Upper lobe of left lung (tissue), 6 donors: ENCODE measurements around the gene EXT2. TPM values are rescaled to one million over a fixed set of nuclear protein-coding genes. Genes with fewer than 3 reads are reported as not detected.

Source experiments
- ATAC-seq, 2 donors: fragments of 200-7000 bp; cut with Tn5 transposase; one replicate each; pipeline ENCODE4 v1.9.1; 2022; ENCODE audit warnings: mild to moderate bottlenecking in 2 of 2, moderate library complexity in 2 of 2; ENCODE audit not compliant: low FRiP score in 2 of 2
- DNase-seq, 2 donors: peaks; one replicate each; pipeline ENCODE4 v3.0.0-alpha.2; 2019 to 2020
- H3K27ac ChIP-seq, 4 donors: fragments of 200-600 bp; sonication (generic); one replicate each; pipeline ENCODE4 v1.5.1; 2016 to 2019
- H3K27me3 ChIP-seq, 4 donors: fragments of 200-600 bp; sonication (generic); one replicate each; pipeline ENCODE4 v1.5.1; 2017 to 2019
- H3K36me3 ChIP-seq, 4 donors: fragments of 200-600 bp; sonication (generic); one replicate each; pipeline ENCODE4 v1.5.1; 2016 to 2019
- H3K4me1 ChIP-seq, 4 donors: fragments of 200-600 bp; sonication (generic); one replicate each; pipeline ENCODE4 v1.5.1; 2018 to 2019
- H3K4me3 ChIP-seq, 4 donors: fragments of 200-600 bp; sonication (generic); one replicate each; pipeline ENCODE4 v1.5.1; 2017 to 2019; ENCODE audit warnings: mild to moderate bottlenecking in 2 of 4, moderate library complexity in 1 of 4
- H3K9me3 ChIP-seq, 4 donors: fragments of 200-600 bp; sonication (generic); one replicate each; pipeline ENCODE4 v1.5.1; 2018 to 2019
- EP300 ChIP-seq, 4 donors: sonication (generic); formaldehyde crosslinking; IDR thresholded peaks; one replicate each; pipeline ENCODE4 v1.5.1; 2017; ENCODE audit warnings: antibody characterized with exemption in 4 of 4, control low read depth in 2 of 4
- POLR2A ChIP-seq, 4 donors: fragments of 450-650 bp; IDR thresholded peaks; one replicate each; pipeline ENCODE4 v1.5.1; 2016 to 2017; ENCODE audit warnings: antibody characterized with exemption in 4 of 4, mild to moderate bottlenecking in 2 of 4
- POLR2AphosphoS5 ChIP-seq, 2 donors: sonication (generic); formaldehyde crosslinking; IDR thresholded peaks; one replicate each; pipeline ENCODE4 v1.5.1; 2017; ENCODE audit warnings: antibody characterized with exemption in 2 of 2
- WGBS, 2 donors: methylation state at CpG; one replicate each; pipeline ENCODE4 v1.1.5; 2017 to 2018; 5-methylcytosine and 5-hydroxymethylcytosine counted together
- total RNA-seq, 6 donors: library from RNA; depleted of rRNA in 4 of 6; stranded (reverse); fragments of >200 nt in 4 of 6; gene quantifications; one replicate each; pipeline versions ENCODE4 v1.1.0 to v1.2.1, GENCODE V29; 2016 to 2021
- TF ChIP-seq, protein P1 (sequence below), 6 experiments: fragments of 450-650 bp in 4 of 6; fragments of 200-600 bp in 2 of 6; sonication (generic) in 2 of 6; IDR thresholded peaks; one replicate each; pipeline ENCODE4 v1.5.1; 2016 to 2019; ENCODE audit warnings: antibody characterized with exemption in 6 of 6
- donor health status: DM: no; HTN: no; CAD: no; lungs with moderate emphysema.
- donor health status: DM: no; HTN: yes; CAD: no; lungs with severe emphysema.

The EXT2 gene
- total RNA-seq, 6 donors from 2014 or later, result 45.3 to 64.0 (median 57.4) TPM

DNA sequence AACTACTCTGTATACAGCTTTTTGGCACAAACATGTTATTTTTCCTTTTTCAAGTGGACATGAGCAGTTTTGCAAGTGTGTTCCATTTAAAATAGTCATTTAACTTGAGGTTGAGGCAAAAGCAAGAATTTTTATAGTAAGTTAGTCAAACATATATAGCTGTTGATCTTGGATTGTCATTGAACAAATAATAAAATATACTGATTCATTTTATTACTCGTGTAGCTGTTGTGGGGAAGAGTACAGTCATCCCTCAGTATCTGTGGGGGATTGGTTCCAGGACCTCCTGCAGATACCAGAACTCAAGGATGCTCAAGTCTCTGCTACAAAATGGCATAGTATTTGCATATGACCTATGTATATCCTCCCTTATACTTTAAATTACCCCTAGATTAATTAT, 45.3 kb downstream of the EXT2 start:
- H3K27me3 ChIP-seq, result no peaks in the 10 kb centered on the region
- no peak overlapping the region for H3K27ac ChIP-seq
- 0 to 33% methylated on average over 1 of the region's 1 CpG for WGBS, 2 donors
- peaks cover 0 to 20% (median 3%) of the 10 kb centered on the region in 4 donors for H3K36me3 ChIP-seq
- peaks cover 0 to 5% (median 2%) of the 10 kb centered on the region in 4 donors for H3K4me1 ChIP-seq
- H3K4me3 ChIP-seq, result no peak overlapping the region
- ATAC-seq (no peak), DNase-seq (no peak)
- H3K9me3 ChIP-seq, result no peaks in the 10 kb centered on the region
- TF ChIP-seq POLR2A (IDR thresholded peaks at IDR 0.05) (no peak), EP300 (IDR thresholded peaks at IDR 0.05) (no peak), POLR2AphosphoS5 (IDR thresholded peaks at IDR 0.05) (no peak)

DNA sequence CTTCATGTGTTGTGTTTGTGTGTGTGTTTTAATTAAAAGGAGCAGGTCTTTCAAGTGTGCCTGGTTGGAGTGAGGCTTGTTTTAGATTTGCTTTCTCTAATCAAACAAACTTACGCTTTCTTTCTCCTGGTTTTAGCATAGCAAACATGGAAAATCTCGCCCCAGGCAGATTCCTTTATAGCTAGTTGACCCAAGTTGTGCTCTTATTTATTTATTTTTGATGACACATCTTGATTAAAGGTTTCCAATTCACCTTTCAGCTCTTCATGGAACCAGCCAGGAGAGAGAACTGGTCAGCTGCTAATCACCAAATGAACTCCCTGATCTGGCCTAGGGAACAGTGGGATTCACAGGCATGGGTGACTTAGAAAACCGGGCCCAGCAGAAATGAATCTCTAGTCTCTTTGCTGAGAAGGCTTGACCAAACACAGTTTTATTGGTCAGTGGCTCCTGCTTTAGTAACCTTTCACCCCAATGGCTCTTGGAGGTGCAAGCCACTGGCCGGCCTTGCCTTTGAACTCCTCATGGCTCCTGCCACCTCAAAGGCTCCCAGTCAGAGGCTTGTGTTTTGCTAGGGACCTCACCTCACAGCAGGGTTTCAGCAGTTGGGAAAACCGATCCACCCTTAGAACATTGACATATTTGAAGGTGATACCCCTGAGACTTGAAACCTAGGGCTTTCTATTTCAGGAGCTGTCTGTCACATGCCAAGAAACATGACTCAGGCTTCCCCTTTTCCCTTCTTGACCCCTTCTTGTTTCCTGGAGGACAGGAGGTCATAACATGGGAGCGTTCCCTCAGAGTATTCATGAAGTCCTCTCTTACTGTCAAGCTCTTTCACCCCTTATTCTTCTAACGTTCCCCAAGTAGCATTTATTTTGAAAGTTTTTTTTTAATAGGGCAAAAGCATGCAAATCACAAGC, 48.8 kb downstream of the EXT2 start:
- DNase-seq (no peak), ATAC-seq (no peak)
- Histone ChIP-seq H3K4me1 (peaks cover 0 to 5% (median 2%) of the 10 kb centered on the region in 4 donors), H3K27me3 (no peaks in the 10 kb centered on the region), H3K27ac (no peak overlapping the region), H3K4me3 (no peak overlapping the region), H3K9me3 (no peaks in the 10 kb centered on the region), H3K36me3 (peaks cover 0 to 13% (median 6%) of the 10 kb centered on the region in 4 donors)
- no peak for TF ChIP-seq POLR2AphosphoS5 (IDR thresholded peaks at IDR 0.05)
- no peak for TF ChIP-seq EP300 (IDR thresholded peaks at IDR 0.05)
- TF ChIP-seq POLR2A (IDR thresholded peaks at IDR 0.05), result no peak
- TF ChIP-seq, protein P1, sequence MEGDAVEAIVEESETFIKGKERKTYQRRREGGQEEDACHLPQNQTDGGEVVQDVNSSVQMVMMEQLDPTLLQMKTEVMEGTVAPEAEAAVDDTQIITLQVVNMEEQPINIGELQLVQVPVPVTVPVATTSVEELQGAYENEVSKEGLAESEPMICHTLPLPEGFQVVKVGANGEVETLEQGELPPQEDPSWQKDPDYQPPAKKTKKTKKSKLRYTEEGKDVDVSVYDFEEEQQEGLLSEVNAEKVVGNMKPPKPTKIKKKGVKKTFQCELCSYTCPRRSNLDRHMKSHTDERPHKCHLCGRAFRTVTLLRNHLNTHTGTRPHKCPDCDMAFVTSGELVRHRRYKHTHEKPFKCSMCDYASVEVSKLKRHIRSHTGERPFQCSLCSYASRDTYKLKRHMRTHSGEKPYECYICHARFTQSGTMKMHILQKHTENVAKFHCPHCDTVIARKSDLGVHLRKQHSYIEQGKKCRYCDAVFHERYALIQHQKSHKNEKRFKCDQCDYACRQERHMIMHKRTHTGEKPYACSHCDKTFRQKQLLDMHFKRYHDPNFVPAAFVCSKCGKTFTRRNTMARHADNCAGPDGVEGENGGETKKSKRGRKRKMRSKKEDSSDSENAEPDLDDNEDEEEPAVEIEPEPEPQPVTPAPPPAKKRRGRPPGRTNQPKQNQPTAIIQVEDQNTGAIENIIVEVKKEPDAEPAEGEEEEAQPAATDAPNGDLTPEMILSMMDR (IDR thresholded peaks at IDR 0.05), result no peak
- WGBS, 2 donors, result 78 to 80% methylated on average over 7 of the region's 7 CpGs

DNA sequence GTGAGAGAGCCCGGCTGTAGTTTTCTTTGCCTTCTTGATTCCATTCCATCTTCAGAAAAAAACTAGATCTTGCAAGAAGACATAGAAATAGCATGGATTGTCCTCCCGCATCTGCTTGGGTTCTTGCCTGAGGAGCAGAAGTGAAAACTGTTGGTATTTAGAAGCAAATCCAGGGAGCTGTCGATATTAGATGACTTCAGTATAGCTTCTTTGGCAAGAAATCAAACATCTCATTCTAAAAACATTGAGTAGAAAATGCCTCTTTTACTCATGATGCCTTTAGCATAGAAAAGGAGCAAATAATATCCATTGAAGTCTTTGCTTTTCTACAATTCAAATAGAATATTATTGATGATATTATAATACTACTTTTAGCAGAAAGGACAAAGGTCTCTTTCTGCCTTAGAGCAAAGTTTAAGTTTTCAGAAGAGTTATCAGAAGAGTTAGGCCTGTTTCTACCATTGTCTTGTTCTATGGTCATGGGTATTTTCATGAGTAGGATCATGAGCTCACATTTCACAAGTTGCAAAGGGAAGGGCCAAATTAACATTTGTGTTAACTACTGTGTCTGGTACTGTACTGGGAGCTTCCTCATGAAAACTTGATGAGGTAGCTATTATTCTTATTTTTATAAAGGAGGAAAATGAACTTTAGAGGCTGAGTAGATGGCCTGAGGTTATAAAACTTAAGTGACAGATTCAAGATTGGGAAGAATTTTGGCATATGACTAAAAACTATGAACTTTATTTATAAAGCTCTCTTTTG, 49.7 kb downstream of the EXT2 start:
- Histone ChIP-seq H3K4me1 (peaks cover 0 to 5% (median 2%) of the 10 kb centered on the region in 4 donors), H3K27ac (no peak overlapping the region), H3K9me3 (no peaks in the 10 kb centered on the region), H3K27me3 (no peaks in the 10 kb centered on the region), H3K4me3 (no peak overlapping the region), H3K36me3 (peaks cover 0 to 15% (median 6%) of the 10 kb centered on the region in 4 donors)
- ATAC-seq, result no peak
- WGBS, 2 donors, result 83 to 86% methylated on average over 3 of the region's 3 CpGs
- DNase-seq, result no peak
- TF ChIP-seq, protein P1 (IDR thresholded peaks at IDR 0.05), result no peak
- TF ChIP-seq POLR2A (IDR thresholded peaks at IDR 0.05) (no peak), POLR2AphosphoS5 (IDR thresholded peaks at IDR 0.05) (no peak), EP300 (IDR thresholded peaks at IDR 0.05) (no peak)

DNA sequence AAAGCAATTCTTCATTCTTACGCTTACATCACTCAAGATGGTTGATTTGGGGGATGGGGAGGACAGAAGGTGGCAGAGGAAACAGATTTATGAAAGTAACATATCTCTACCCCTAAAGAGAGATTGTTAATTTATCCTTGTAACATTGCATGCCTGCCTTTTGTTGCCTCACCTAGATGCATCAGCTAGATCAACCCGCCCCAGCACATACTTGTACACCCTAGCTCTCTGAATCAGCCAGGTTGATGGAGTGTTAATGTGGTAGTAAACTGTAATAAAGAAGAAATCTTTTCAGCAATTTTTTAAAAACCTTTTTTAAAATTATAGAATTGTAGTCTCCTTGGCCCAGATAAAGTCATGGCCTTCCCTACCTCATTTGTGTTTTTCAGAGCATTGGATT, 51.5 kb downstream of the EXT2 start:
- 91 to 97% methylated on average over 2 of the region's 2 CpGs for WGBS, 2 donors
- Histone ChIP-seq H3K4me3 (no peak overlapping the region), H3K27ac (no peak overlapping the region), H3K9me3 (no peaks in the 10 kb centered on the region), H3K36me3 (peaks cover 0 to 24% (median 6%) of the 10 kb centered on the region in 4 donors), H3K4me1 (peaks cover 0 to 5% (median 2%) of the 10 kb centered on the region in 4 donors), H3K27me3 (no peaks in the 10 kb centered on the region)
- no peak for TF ChIP-seq EP300 (IDR thresholded peaks at IDR 0.05)
- TF ChIP-seq POLR2AphosphoS5 (IDR thresholded peaks at IDR 0.05), result no peak
- no peak for TF ChIP-seq POLR2A (IDR thresholded peaks at IDR 0.05)
- TF ChIP-seq, protein P1 (IDR thresholded peaks at IDR 0.05), result no peak
- ATAC-seq (no peak), DNase-seq (no peak)

DNA sequence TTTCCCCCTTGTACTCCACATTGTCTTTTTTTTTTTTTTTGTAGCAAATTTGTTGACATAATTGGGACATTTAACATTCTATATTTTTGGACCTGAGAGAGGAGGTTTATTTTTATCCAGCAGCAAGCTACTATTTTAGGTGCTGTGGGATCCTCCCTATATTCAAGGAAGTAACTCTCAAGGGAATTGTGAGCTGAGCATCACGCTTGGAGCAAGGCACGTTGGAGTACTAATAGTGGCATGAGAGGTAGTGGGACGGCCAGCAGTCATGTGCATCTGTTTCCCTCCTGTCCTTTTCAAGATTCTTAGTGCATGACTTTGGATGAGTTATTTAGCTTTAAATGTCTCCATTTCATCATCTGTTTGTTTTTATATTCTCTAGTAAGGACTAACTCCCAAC, 52.3 kb downstream of the EXT2 start:
- WGBS, 2 donors, result 94 to 100% methylated on average over 3 of the region's 3 CpGs
- H3K9me3 ChIP-seq, result no peaks in the 10 kb centered on the region
- DNase-seq, result no peak
- peaks cover 0 to 24% (median 6%) of the 10 kb centered on the region in 4 donors for H3K36me3 ChIP-seq
- H3K4me1 ChIP-seq, result peaks cover 0 to 5% (median 2%) of the 10 kb centered on the region in 4 donors
- TF ChIP-seq, protein P1 (IDR thresholded peaks at IDR 0.05), result no peak
- TF ChIP-seq EP300 (IDR thresholded peaks at IDR 0.05) (no peak), POLR2A (IDR thresholded peaks at IDR 0.05) (no peak)
- no peaks in the 10 kb centered on the region for H3K27me3 ChIP-seq
- H3K4me3 ChIP-seq, result no peak overlapping the region
- no peak for ATAC-seq
- no peak overlapping the region for H3K27ac ChIP-seq
